Measurements from ENCODE around the gene CCNB3. TPM values are rescaled to one million over a fixed set of nuclear protein-coding genes. Genes with fewer than 3 reads are reported as not detected.

The CCNB3 gene
- total RNA-seq, 1 experiment from 2014 or later = 0.35 TPM

- Histone ChIP-seq H3K4me2 (ENCODE audit: insufficient read depth, insufficient read length, low read length) (no peak overlapping the region), H3K14ac (ENCODE audit: insufficient read depth, low read length) (no peak overlapping the region; the same call in 1 of the 2 replicates), H2AK5ac (ENCODE audit: insufficient read length, low read length) (no peak overlapping the region), H2BK12ac (ENCODE audit: insufficient read length, low read depth, low read length) (no peak overlapping the region), H3K79me2 (ENCODE audit: insufficient read depth, low read length) (no peaks in the 10 kb centered on the region), H3K9ac (ENCODE audit: extremely low read depth, insufficient read length, low read length) (no peak overlapping the region), H2BK15ac (ENCODE audit: low read depth, low read length) (no peak overlapping the region), H3T11ph (ENCODE audit: low read length) (no peak overlapping the region), H2AFZ (ENCODE audit: low read length) (no peak overlapping the region), H3K23ac (ENCODE audit: insufficient read length, low read depth, low read length) (no peak overlapping the region), H3K79me1 (ENCODE audit: insufficient read depth, low read depth, low read length, poor library complexity, severe bottlenecking) (no peaks in the 10 kb centered on the region), H4K5ac (ENCODE audit: insufficient read length, low read depth, low read length) (no peak overlapping the region), H3K27me3 (ENCODE audit: insufficient read depth, low read length) (no peaks in the 10 kb centered on the region), H3K4me1 (ENCODE audit: insufficient read depth, low read length) (no peaks in the 10 kb centered on the region), H2BK120ac (ENCODE audit: low read depth, low read length, poor library complexity, severe bottlenecking) (no peak overlapping the region), H4K91ac (ENCODE audit: insufficient read length, low read depth, low read length) (no peak overlapping the region), H2BK5ac (ENCODE audit: insufficient read length, low read length) (no peak overlapping the region), H3K56ac (ENCODE audit: insufficient read length, low read depth, low read length) (no peak overlapping the region), H3K4ac (ENCODE audit: low read depth, low read length) (no peak overlapping the region), H4K20me1 (ENCODE audit: control insufficient read depth, insufficient read depth, insufficient read length) (no peaks in the 10 kb centered on the region), H3K9me3 (ENCODE audit: control insufficient read depth, low read depth, low read length) (no peaks in the 10 kb centered on the region), H3K18ac (ENCODE audit: insufficient read length, low read depth, low read length) (no peak overlapping the region), H3K23me2 (ENCODE audit: insufficient read length, low read depth, low read length, poor library complexity, severe bottlenecking) (no peaks in the 10 kb centered on the region), H4K8ac (replicated peaks; ENCODE audit: insufficient read length, low read depth, low read length) (no peak overlapping the region), H2BK20ac (ENCODE audit: low read depth, low read length, poor library complexity, severe bottlenecking) (no peak overlapping the region), H3K27ac (ENCODE audit: insufficient read length, low read depth, low read length) (no peak overlapping the region)
- TF ChIP-seq CTCF (conservative IDR thresholded peaks at IDR 0.05) = no peak
- peaks cover 40 to 51% of the 10 kb centered on the region in 2 experiments for H3K9me3 Mint-ChIP-seq
- no peak overlapping the region for H3K27ac Mint-ChIP-seq
- no peaks in the 10 kb centered on the region; the same call in 1 of the 2 replicates for H3K27me3 Mint-ChIP-seq (ENCODE audit: low read depth)
- no peak for DNase-seq
- no CpG with 5 or more reads among the region's 19 CpGs for WGBS (ENCODE audit: extremely low coverage, insufficient read length, low lambda C conversion rate)
- H3K36me3 Mint-ChIP-seq (ENCODE audit: insufficient read depth in 1 of 3, low read depth in 3 of 3) = peaks cover 0 to 3% (median 0%) of the 10 kb centered on the region in 3 experiments; a peak in 1 of 7 replicates
- peaks cover 3% of the 10 kb centered on the region in 2 experiments; a peak in 2 of 4 replicates for H3K4me1 Mint-ChIP-seq
- no peak overlapping the region for H3K4me3 Mint-ChIP-seq
These were observed 76.7 kb downstream of the CCNB3 start for GRCh38 chrX:50281253-50281652.

Measured in H9 (cell line).